DMS114 treated with DMSO at 0.1 percent for 48 hours (cell line): ENCODE data around the gene POLE3.
"Not testable (repeated sequence)": the region's sequence is repeated elsewhere in the genome, so short reads cannot be mapped to it uniquely, and the experiment has no call there.

ENCODE experiments used
- DNase-seq: peaks from one replicate; lab custom pipeline; 2025; ENCODE audit not compliant: unreplicated experiment; lab: John Stamatoyannopoulos, UW

The POLE3 gene

DNA sequence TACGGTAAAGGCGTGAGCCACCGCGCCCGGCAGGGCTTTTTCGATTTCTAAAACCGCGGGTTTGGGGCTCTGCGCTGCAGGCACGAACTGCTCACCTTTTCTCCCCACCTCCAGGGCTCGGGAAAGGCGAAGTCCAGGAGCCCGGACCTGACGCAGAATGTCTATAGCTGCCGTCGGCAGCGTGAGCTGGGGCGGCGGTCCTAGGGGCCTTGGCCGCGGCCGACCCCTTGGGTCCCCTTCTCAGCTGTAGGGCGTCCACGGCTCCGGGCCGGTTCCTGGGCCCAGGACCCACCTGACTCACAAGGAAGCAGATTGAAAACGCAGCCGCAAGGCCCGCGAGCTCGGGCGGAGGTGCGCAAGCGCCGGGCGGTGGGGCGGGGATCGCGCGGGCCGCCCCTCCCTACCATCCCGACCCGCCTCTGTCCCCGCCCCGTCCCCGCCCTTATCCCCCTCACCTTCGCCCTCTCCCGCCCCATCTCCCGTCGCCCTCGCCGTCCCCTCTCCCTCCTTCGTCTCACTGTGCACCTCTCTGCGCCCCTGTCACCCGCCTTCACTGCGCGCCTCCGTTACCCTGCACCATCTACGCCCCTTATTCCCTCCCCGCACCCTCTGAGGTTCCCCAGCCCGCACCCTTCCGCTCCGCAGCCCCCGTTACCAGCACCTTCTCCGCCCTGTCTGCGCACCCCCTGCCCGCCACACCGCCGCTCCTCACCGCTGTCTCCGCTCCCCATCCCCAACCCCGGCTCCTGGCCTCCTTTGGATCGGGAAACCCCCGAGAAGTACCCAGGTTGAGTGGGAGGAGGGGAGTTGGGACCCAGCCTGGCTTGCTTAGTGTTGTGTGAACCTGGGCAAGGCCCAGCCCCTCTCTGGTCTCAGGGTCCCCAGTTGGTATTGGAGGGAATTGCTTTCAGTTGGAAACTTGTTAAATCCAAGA lies 33.6 kb downstream of the POLE3 start, which contains the start of gene HDHD3:
Gene HDHD3, minus strand, starts transcription at position 353 of the 934 bp plus-strand sequence. CDS start 2,632 bp downstream, outside the sequence.
- DNase-seq: peak; percentile 45

GRCh38 chr9:113375057-113376023 lies 35.1 kb downstream of the POLE3 start:
- no peak for DNase-seq

DNA sequence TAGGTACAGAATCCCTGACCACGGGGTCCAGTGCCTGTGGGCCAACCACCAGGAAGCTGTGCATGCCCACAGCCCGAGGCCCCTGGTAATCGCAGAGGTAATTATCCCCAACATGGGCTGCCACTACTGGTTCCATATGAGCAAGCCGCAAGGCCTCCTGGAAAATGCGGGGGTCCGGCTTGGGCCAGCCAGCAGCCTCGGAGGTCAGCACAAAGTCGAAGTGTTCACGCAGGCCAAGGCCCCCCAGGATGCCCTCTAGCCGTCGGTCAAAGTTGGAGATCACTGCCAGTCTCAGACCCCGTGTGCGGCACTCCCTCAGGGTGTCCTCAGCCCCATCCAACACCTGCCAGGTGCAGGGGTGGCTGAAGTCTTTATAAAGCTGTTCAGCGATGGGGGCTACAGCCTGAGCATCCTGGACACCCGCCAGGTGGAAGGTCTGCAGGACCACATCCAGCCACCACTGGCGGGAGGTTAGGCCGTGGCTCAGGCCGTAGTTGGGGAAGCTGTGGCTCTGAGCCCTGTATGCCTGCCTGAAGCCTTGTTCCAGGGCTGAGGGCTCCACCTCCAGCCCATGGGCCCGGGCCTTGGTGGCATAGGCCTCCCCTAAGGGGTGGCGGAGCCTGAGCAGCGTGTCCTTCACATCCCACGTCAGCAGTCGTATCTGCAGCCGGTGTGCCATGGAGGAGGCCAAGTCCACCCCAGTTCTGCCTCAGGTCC lies 36.6 kb downstream of the POLE3 start:
- DNase-seq: no peak

DNA sequence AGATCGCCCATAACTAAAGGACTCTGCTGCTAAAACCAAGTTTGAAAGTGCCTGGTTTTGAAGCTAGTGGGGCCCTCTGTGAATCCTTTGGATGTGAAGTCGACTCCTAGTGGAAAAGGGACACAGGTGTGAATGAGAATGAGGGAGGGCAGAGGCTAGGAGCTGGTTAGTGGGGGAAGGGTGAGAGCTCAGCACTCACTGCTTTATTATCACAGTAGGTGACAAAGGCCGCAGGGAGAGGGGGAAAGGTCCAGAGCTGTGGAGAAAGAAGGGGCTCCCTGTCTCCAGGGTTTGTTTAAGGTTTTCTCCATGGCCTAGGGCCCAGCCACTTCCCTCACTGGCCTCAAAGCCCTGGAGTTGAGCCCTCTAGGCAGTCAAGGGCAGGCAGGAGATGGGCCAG lies 37.2 kb downstream of the POLE3 start:
- no peak for DNase-seq

DNA sequence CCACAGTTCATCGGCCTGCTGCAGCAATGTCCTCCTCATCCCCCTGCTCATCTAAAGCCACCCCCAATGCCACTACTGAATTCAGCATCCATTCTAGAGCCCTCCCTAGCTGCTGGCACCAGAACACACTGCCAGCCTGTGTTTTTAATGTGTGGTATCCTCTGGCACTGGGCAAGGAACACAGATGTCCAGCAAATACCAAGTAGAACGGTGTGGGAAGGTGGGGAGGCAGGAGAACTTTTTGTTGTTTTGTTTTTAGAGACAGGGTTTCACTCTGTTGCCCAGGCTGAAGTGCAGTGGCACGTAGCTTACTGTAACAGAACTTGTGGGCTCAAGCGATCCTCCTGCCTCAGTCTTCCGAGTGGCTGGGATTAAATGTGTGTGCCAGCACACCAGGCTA lies 38.4 kb downstream of the POLE3 start:
- DNase-seq: no peak

- DNase-seq: no peak
Measured at GRCh38 chr9:113370806-113371325, 39.6 kb downstream of the POLE3 start.

DNA sequence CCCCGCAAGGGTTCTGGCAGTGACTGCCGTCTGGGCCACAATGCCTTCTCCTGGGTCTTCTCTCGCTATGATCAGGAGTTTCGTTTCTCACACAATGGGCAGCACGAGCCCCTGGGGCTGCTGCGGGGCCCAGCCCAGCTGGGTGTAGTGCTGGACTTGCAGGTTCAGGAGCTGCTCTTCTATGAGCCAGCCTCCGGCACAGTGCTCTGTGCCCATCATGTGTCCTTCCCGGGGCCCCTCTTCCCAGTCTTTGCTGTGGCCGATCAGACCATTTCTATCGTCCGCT lies 40.7 kb downstream of the POLE3 start:
- no peak for DNase-seq

GRCh38 chr9:113368982-113369854 lies 41.3 kb downstream of the POLE3 start:
- no peak for DNase-seq

DNA sequence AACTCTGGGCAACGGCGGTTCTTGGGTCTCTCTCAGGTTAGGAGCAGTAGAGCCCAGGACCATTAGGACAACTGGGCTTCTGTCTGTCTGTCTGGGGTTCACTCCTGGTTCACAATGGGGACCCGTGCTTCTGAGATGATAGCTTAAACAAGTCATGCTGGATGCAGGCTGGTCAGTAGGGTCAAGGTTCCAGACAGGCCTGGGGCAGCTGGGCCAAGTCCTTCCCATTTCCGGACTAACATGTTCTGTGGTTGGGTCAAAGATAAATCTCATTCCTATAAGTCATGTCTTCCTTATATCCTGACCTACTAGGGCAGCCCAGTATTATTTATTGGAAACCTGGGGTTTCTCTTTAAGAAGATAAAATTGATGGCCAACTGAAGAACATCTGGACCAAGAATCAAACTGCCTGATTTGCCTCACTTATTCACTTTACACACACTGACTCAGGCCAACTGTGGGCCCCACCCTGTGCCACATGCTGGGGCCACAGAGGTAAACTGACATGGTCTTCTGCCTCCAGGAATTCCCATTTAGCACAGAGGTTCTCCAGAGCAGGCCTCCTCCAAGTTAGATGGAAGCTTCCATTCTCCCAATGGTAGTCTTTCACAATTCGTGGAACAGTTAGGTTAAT lies 42.0 kb downstream of the POLE3 start:
- no peak for DNase-seq

- DNase-seq: not testable (repeated sequence)
Measured at GRCh38 chr9:113365652-113366051, 44.8 kb downstream of the POLE3 start.

DNA sequence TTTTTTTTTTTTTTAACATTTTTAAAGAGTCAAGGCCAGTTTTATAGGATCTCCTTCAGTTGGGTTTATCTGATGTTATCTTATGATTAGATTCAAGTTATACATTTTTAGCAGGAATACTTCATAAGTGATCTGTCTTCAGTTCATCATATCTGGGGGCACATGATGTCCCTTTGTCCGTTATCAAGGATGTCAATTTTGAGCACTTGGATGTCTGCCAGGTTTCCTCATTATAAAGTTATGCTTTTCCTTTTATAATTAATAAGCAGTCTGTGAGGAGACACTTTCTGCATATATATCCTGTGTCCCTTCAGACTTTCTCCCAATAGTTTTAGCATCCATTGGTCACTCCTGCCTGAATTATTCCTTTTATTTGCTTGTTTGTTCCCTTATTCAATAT lies 45.5 kb downstream of the POLE3 start:
- no peak for DNase-seq

DNA sequence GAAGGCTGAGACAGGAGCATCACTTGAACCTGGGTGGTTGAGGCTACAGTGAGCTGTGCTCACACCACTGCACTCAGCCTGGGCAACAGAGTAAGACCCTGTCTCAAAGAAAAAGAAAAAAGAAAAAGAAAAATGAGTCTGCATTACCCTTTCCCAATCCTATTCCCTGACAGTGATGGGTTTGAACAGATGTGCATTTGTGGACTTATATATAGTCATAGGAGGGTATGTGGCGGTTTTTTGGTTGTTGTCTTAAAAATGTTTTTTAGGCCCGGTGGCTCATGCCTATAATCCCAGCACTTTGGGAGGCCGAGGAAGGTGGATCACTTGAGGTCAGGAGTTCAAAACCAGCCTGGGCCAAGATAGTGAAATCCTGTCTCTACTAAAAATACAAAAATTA lies 47.1 kb downstream of the POLE3 start:
- no peak for DNase-seq

- no peak for DNase-seq
Measured at GRCh38 chr9:113361304-113362018, 49.0 kb downstream of the POLE3 start.

GRCh38 chr9:113360242-113360842 lies 50.1 kb downstream of the POLE3 start:
- no peak for DNase-seq

- DNase-seq: no peak
Measured at GRCh38 chr9:113359385-113359784, 51.1 kb downstream of the POLE3 start.
